ENCODE data around the gene MUTYH. TPM values are rescaled to one million over a fixed set of nuclear protein-coding genes. Genes with fewer than 3 reads are reported as not detected.

The MUTYH gene
- total RNA-seq, 1 experiment from 2014 or later: 40.8 TPM

- ATAC-seq (no peak), DNase-seq (ENCODE audit: low read depth, low spot score) (no peak)
- no peaks in the 10 kb centered on the region for H3K36me3 ChIP-seq (ENCODE audit: control insufficient read depth, insufficient read depth, low read length)
- no peak overlapping the region for H3K27ac ChIP-seq (ENCODE audit: low read length)
- POLR2A ChIA-PET: no interaction called here
- no peak overlapping the region for H3K4me3 ChIP-seq (ENCODE audit: low read depth in 2 of 2, low read length in 2 of 2)
- CTCF ChIA-PET: interaction anchor here (1.6 kb wide), 1 partner anchor 281 kb away, joined by 8 read pairs; no protein-coding TSS in a partner anchor
- H3K9me3 ChIP-seq (ENCODE audit: control insufficient read depth, insufficient read depth, low read depth, low read length): no peaks in the 10 kb centered on the region
- no TSS peak for BruUV-seq (replicated peaks)
- TF ChIP-seq CTCF (IDR thresholded peaks at IDR 0.05) (no peak), TCF7L2 (IDR thresholded peaks at IDR 0.05; ENCODE audit: low read depth, low read length) (no peak), POLR2AphosphoS5 (IDR thresholded peaks at IDR 0.05; ENCODE audit: low read depth, low read length) (no peak), SIN3A (IDR thresholded peaks at IDR 0.05; ENCODE audit: borderline replicate concordance, insufficient read depth, low read depth, low read length) (no peak), REST (IDR thresholded peaks at IDR 0.05; ENCODE audit: insufficient read depth in 1 of 2, low read depth in 2 of 2, low read length in 1 of 2) (no peak)
- H3K27me3 ChIP-seq (ENCODE audit: control insufficient read depth, insufficient read depth, low read length): no peaks in the 10 kb centered on the region
- peaks cover 1% of the 10 kb centered on the region; the same call in 1 of the 2 replicates for H3K4me1 ChIP-seq (ENCODE audit: control insufficient read depth, insufficient read depth, low read length)
- intact Hi-C loops (cut with micrococcal nuclease; ENCODE audit: unreplicated experiment): loop anchor here (10.0 kb wide), 1 partner anchor 94 kb away; the partner anchor contains the start of gene ZSWIM5
- in situ Hi-C loops (cut with HindIII; ENCODE audit: low pct_unique_long_range_greater_than_20kb, low sequenced_read_pairs): no loop called here
Observed at GRCh38 chr1:45299296-45299695, 40.9 kb downstream of the MUTYH start.

GRCh38 chr1:45297666-45298356 lies 42.4 kb downstream of the MUTYH start:
- DNase-seq (ENCODE audit: low read depth, low spot score) (no peak), ATAC-seq (no peak)
- no TSS peak for BruUV-seq (replicated peaks)
- Histone ChIP-seq H3K4me3 (ENCODE audit: low read depth in 2 of 2, low read length in 2 of 2) (no peak overlapping the region), H3K4me1 (ENCODE audit: control insufficient read depth, insufficient read depth, low read length) (no peaks in the 10 kb centered on the region), H3K27me3 (ENCODE audit: control insufficient read depth, insufficient read depth, low read length) (no peaks in the 10 kb centered on the region), H3K9me3 (ENCODE audit: control insufficient read depth, insufficient read depth, low read depth, low read length) (no peaks in the 10 kb centered on the region), H3K36me3 (ENCODE audit: control insufficient read depth, insufficient read depth, low read length) (no peaks in the 10 kb centered on the region), H3K27ac (ENCODE audit: low read length) (no peak overlapping the region)
- ChIA-PET POLR2A (no interaction called here), CTCF (interaction anchor here (1.2 kb wide), 1 partner anchor 279 kb away, joined by 5 read pairs; no protein-coding TSS in a partner anchor)
- TF ChIP-seq TCF7L2 (IDR thresholded peaks at IDR 0.05; ENCODE audit: low read depth, low read length): no peak
- TF ChIP-seq SIN3A (IDR thresholded peaks at IDR 0.05; ENCODE audit: borderline replicate concordance, insufficient read depth, low read depth, low read length): no peak
- no peak for TF ChIP-seq CTCF (IDR thresholded peaks at IDR 0.05)
- no peak for TF ChIP-seq REST (IDR thresholded peaks at IDR 0.05; ENCODE audit: insufficient read depth in 1 of 2, low read depth in 2 of 2, low read length in 1 of 2)
- no peak for TF ChIP-seq POLR2AphosphoS5 (IDR thresholded peaks at IDR 0.05; ENCODE audit: low read depth, low read length)
- in situ Hi-C loops (cut with HindIII; ENCODE audit: low pct_unique_long_range_greater_than_20kb, low sequenced_read_pairs): no loop called here
- intact Hi-C loops (cut with micrococcal nuclease; ENCODE audit: unreplicated experiment): loop anchor here (10.0 kb wide), 1 partner anchor 93 kb away; the partner anchor contains the start of gene ZSWIM5
